ENCODE results near the gene DISP3. TPM values are rescaled to one million over a fixed set of nuclear protein-coding genes. Genes with fewer than 3 reads are reported as not detected.

DISP3 gene
- polyA plus RNA-seq, 1 donor (not counting 4 experiments of a cell fraction or from before 2014, with no cell fraction given), result not detected

DNA sequence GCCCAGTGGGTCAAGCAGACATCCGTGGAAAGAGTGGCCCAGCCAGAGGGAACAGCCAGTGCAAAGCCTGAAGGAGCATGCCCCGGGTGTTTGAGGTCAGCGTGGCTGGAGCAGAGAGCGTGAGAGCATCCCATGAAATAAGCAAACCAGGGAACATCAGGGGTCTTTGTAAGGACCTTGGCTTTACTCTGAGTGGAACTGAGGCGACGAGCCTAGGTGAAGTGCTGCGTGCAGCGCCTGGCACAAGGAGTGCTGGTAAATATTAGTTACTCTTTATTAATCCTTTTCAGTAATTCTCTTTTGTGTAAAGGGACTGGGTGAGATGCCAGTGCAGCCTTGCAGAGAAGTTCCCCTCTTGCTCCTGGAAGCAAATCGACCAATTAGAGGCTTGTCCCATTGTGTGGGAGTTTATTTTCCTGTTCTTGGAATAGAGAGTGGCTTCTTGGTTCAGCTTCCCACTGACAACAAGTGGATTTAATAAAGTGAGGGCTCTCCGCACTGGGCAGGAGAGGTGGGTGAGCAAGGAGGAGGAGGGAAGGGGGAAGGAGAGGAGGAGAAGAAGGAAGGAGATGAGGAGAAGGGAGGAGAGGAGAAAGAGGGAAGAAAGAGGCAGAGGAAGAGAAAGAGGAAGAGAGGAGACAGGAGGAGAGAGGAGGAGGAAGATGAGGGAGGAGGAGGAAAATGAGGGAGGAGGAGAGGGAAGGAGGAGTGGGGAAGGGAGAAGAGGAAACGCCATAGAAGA lies 37.6 kb upstream of the DISP3 start:
- Histone ChIP-seq H3K27me3 (ENCODE audit: control insufficient read depth, extremely low read depth, insufficient read depth, low read length) (peaks cover 40% of the 10 kb centered on the region), H3K27ac (ENCODE audit: control insufficient read depth, insufficient read depth, low read length) (no peak overlapping the region), H3K9me3 (ENCODE audit: control insufficient read depth, low read depth, low read length) (no peaks in the 10 kb centered on the region), H3K9ac (ENCODE audit: control insufficient read depth, extremely low read depth, insufficient read depth, low read length) (no peak overlapping the region), H3K4me2 (ENCODE audit: control insufficient read depth, extremely low read depth, insufficient read depth, low read depth, low read length) (no peak overlapping the region), H3K4me3 (ENCODE audit: control insufficient read depth in 2 of 3, extremely low read depth in 1 of 3, insufficient read depth in 2 of 3, low read depth in 1 of 3, low read length in 3 of 3) (no peak overlapping the region), H2AFZ (ENCODE audit: control insufficient read depth, low read length) (no peak overlapping the region), H4K20me1 (ENCODE audit: control insufficient read depth, extremely low read depth, insufficient read depth, low read length) (no peaks in the 10 kb centered on the region), H3K36me3 (ENCODE audit: control insufficient read depth in 2 of 2, extremely low read depth in 1 of 2, insufficient read depth in 2 of 2, low read length in 2 of 2) (no peaks in the 10 kb centered on the region), H3K4me1 (ENCODE audit: control insufficient read depth, extremely low read depth, insufficient read depth, low read length) (no peaks in the 10 kb centered on the region), H3K79me2 (ENCODE audit: control insufficient read depth, insufficient read depth, low read length) (no peaks in the 10 kb centered on the region), H3K9me1 (ENCODE audit: control insufficient read depth, extremely low read depth, insufficient read depth, low read length) (no peaks in the 10 kb centered on the region)
- DNase-seq (ENCODE audit: low read depth, low spot score) (no peak), FAIRE-seq (no peak)
- TF ChIP-seq EZH2 (IDR thresholded peaks at IDR 0.05; ENCODE audit: low read length), result no peak
- TF ChIP-seq CTCF (optimal IDR thresholded peaks at IDR 0.05 in 1 of 3, IDR thresholded peaks at IDR 0.05 in 1 of 3, conservative IDR thresholded peaks at IDR 0.05 in 1 of 3; ENCODE audit: extremely low read depth in 1 of 3, insufficient read depth in 2 of 3, low read length in 3 of 3), result no peak
- dilution Hi-C loops (cut with MboI; ENCODE audit: extremely low pct_ligation_motif_present, low sequenced_read_pairs), result no loop called here

GRCh38 chr1:11443043-11443442 lies 35.9 kb upstream of the DISP3 start:
- FAIRE-seq (no peak), DNase-seq (ENCODE audit: low read depth, low spot score) (no peak)
- no peak overlapping the region for H3K4me3 ChIP-seq (ENCODE audit: control insufficient read depth in 2 of 3, extremely low read depth in 1 of 3, insufficient read depth in 2 of 3, low read depth in 1 of 3, low read length in 3 of 3)
- no peaks in the 10 kb centered on the region for H3K36me3 ChIP-seq (ENCODE audit: control insufficient read depth in 2 of 2, extremely low read depth in 1 of 2, insufficient read depth in 2 of 2, low read length in 2 of 2)
- H3K4me2 ChIP-seq (ENCODE audit: control insufficient read depth, extremely low read depth, insufficient read depth, low read depth, low read length), result no peak overlapping the region
- H3K27ac ChIP-seq (ENCODE audit: control insufficient read depth, insufficient read depth, low read length), result no peak overlapping the region
- no peak overlapping the region for H2AFZ ChIP-seq (ENCODE audit: control insufficient read depth, low read length)
- H4K20me1 ChIP-seq (ENCODE audit: control insufficient read depth, extremely low read depth, insufficient read depth, low read length), result peaks cover 3% of the 10 kb centered on the region
- H3K27me3 ChIP-seq (ENCODE audit: control insufficient read depth, extremely low read depth, insufficient read depth, low read length), result peaks cover 39% of the 10 kb centered on the region
- dilution Hi-C loops (cut with MboI; ENCODE audit: extremely low pct_ligation_motif_present, low sequenced_read_pairs), result no loop called here
- no peaks in the 10 kb centered on the region for H3K9me3 ChIP-seq (ENCODE audit: control insufficient read depth, low read depth, low read length)
- H3K4me1 ChIP-seq (ENCODE audit: control insufficient read depth, extremely low read depth, insufficient read depth, low read length), result no peaks in the 10 kb centered on the region
- H3K9ac ChIP-seq (ENCODE audit: control insufficient read depth, extremely low read depth, insufficient read depth, low read length), result no peak overlapping the region
- H3K79me2 ChIP-seq (ENCODE audit: control insufficient read depth, insufficient read depth, low read length), result no peaks in the 10 kb centered on the region
- no peaks in the 10 kb centered on the region for H3K9me1 ChIP-seq (ENCODE audit: control insufficient read depth, extremely low read depth, insufficient read depth, low read length)
- no peak for TF ChIP-seq CTCF (optimal IDR thresholded peaks at IDR 0.05 in 1 of 3, IDR thresholded peaks at IDR 0.05 in 1 of 3, conservative IDR thresholded peaks at IDR 0.05 in 1 of 3; ENCODE audit: extremely low read depth in 1 of 3, insufficient read depth in 2 of 3, low read length in 3 of 3)
- TF ChIP-seq EZH2 (IDR thresholded peaks at IDR 0.05; ENCODE audit: low read length), result no peak
